ENCODE results near the gene LCN10.

Gene LCN10

DNA sequence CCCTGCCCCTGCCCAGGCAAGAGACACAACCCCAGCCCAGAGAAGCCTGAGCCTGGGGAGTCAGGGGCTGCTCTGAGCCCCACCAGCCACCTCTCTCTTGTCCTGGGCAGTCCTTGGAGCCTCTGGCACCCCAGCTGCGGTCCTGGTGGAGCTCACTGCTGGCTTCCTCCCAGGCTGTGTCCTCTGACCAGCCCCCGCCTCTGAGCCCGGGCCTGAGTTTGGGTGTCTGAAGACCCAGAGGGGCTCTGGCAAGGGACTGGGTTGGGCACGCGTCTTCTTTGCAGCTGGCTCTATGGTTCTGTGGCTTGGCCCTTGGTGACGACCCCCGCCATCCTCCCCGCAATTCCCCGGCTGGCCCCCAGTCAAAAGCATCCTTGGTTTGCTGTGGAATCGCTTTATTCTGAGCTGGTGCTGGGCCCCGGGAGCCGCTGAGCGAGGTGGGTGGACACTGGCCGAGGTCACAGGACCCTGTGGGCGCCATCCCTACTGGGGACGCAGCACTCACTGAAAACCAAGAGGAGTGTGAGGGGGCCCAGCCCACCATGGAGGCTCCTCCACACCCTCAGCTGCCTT is 985 bp upstream of the LCN10 start:
- no peak overlapping the region for H2AFZ ChIP-seq (ENCODE audit: low read depth, low read length)
- DNase-seq: no peak
- H2BK12ac ChIP-seq (ENCODE audit: low read length in 2 of 2): no peak overlapping the region
- H2BK5ac ChIP-seq (ENCODE audit: low read depth, low read length, poor library complexity, severe bottlenecking): no peak overlapping the region
- no peak overlapping the region for H3K9ac ChIP-seq (ENCODE audit: low read length)
- no peaks in the 10 kb centered on the region for H3K9me3 ChIP-seq (ENCODE audit: control insufficient read depth, low read length)
- H2AK5ac ChIP-seq (ENCODE audit: low read length, severe bottlenecking): no peak overlapping the region
- no peak overlapping the region for H3K4me3 ChIP-seq (ENCODE audit: insufficient read depth in 1 of 2, low read depth in 1 of 2, low read length in 2 of 2)
- no peaks in the 10 kb centered on the region for H3K79me1 ChIP-seq (replicated peaks; ENCODE audit: low read length, poor library complexity, severe bottlenecking)
- peaks cover 61 to 72% of the 10 kb centered on the region in 2 experiments for H3K27me3 ChIP-seq (ENCODE audit: control insufficient read depth in 1 of 2, insufficient read depth in 1 of 2, low read length in 2 of 2)
- 88% methylated on average over 16 of the region's 16 CpGs for WGBS
- no peak overlapping the region for H4K8ac ChIP-seq (ENCODE audit: low read length)
- H2BK15ac ChIP-seq (ENCODE audit: low read depth, poor library complexity, severe bottlenecking): no peak overlapping the region
- no peak overlapping the region for H4K91ac ChIP-seq (ENCODE audit: low read length)
- no peak overlapping the region for H3K14ac ChIP-seq (ENCODE audit: low read length in 2 of 2)
- no peak overlapping the region for H3K18ac ChIP-seq (ENCODE audit: low read depth in 1 of 2, low read length in 2 of 2)
- H3K36me3 ChIP-seq (ENCODE audit: control insufficient read depth in 1 of 2, insufficient read depth in 2 of 2, low read depth in 1 of 2, low read length in 2 of 2): no peaks in the 10 kb centered on the region
- no peak overlapping the region for H3K4ac ChIP-seq (ENCODE audit: low read depth in 1 of 2, low read length in 2 of 2)
- H3K27ac ChIP-seq (ENCODE audit: low read length, poor library complexity, severe bottlenecking): no peak overlapping the region
- no peak overlapping the region for H3K23ac ChIP-seq (ENCODE audit: low read length in 2 of 2)
- no peak overlapping the region for H3K4me2 ChIP-seq (ENCODE audit: low read length, poor library complexity, severe bottlenecking)
- no peak overlapping the region for H2BK120ac ChIP-seq (ENCODE audit: low read depth, low read length)
- H3K4me1 ChIP-seq (ENCODE audit: control insufficient read depth, insufficient read depth, low read depth, low read length): peaks cover 7% of the 10 kb centered on the region

GRCh38 chr9:136741883-136742571 is 713 bp downstream of the LCN10 start:
- Histone ChIP-seq H3K4ac (ENCODE audit: low read depth in 1 of 2, low read length in 2 of 2) (no peak overlapping the region), H2BK12ac (ENCODE audit: low read length in 2 of 2) (no peak overlapping the region), H3K79me1 (replicated peaks; ENCODE audit: low read length, poor library complexity, severe bottlenecking) (no peaks in the 10 kb centered on the region), H2AFZ (ENCODE audit: low read depth, low read length) (no peak overlapping the region), H2AK5ac (ENCODE audit: low read length, severe bottlenecking) (no peak overlapping the region), H2BK15ac (ENCODE audit: low read depth, poor library complexity, severe bottlenecking) (no peak overlapping the region), H2BK120ac (ENCODE audit: low read depth, low read length) (no peak overlapping the region), H3K4me1 (ENCODE audit: control insufficient read depth, insufficient read depth, low read depth, low read length) (peaks cover 2% of the 10 kb centered on the region), H3K18ac (ENCODE audit: low read depth in 1 of 2, low read length in 2 of 2) (no peak overlapping the region), H3K23ac (ENCODE audit: low read length in 2 of 2) (no peak overlapping the region), H3K14ac (ENCODE audit: low read length in 2 of 2) (peak overlapping the region in 1 of 2 experiments; percentile 46), H3K36me3 (ENCODE audit: control insufficient read depth in 1 of 2, insufficient read depth in 2 of 2, low read depth in 1 of 2, low read length in 2 of 2) (no peaks in the 10 kb centered on the region), H3K27ac (ENCODE audit: low read length, poor library complexity, severe bottlenecking) (no peak overlapping the region), H3K27me3 (ENCODE audit: control insufficient read depth in 1 of 2, insufficient read depth in 1 of 2, low read length in 2 of 2) (peaks cover 58 to 73% of the 10 kb centered on the region in 2 experiments), H4K8ac (ENCODE audit: low read length) (no peak overlapping the region), H3K9me3 (ENCODE audit: control insufficient read depth, low read length) (no peaks in the 10 kb centered on the region), H4K91ac (ENCODE audit: low read length) (peak overlapping the region; percentile 52), H3K9ac (ENCODE audit: low read length) (no peak overlapping the region), H2BK5ac (ENCODE audit: low read depth, low read length, poor library complexity, severe bottlenecking) (no peak overlapping the region), H3K4me3 (ENCODE audit: insufficient read depth in 1 of 2, low read depth in 1 of 2, low read length in 2 of 2) (no peak overlapping the region), H3K4me2 (ENCODE audit: low read length, poor library complexity, severe bottlenecking) (no peak overlapping the region)
- DNase-seq: no peak
- 74% methylated on average over 32 of the region's 32 CpGs for WGBS

- WGBS: 80% methylated on average over 35 of the region's 37 CpGs
- DNase-seq: no peak
- Histone ChIP-seq H3K4me1 (ENCODE audit: control insufficient read depth, insufficient read depth, low read depth, low read length) (peaks cover 2% of the 10 kb centered on the region), H3K18ac (ENCODE audit: low read depth in 1 of 2, low read length in 2 of 2) (no peak overlapping the region), H3K4me3 (ENCODE audit: insufficient read depth in 1 of 2, low read depth in 1 of 2, low read length in 2 of 2) (no peak overlapping the region), H2BK5ac (ENCODE audit: low read depth, low read length, poor library complexity, severe bottlenecking) (no peak overlapping the region), H3K4me2 (ENCODE audit: low read length, poor library complexity, severe bottlenecking) (no peak overlapping the region), H3K9ac (ENCODE audit: low read length) (no peak overlapping the region), H3K23ac (ENCODE audit: low read length in 2 of 2) (no peak overlapping the region), H2BK12ac (ENCODE audit: low read length in 2 of 2) (no peak overlapping the region), H3K27ac (ENCODE audit: low read length, poor library complexity, severe bottlenecking) (no peak overlapping the region), H2BK120ac (ENCODE audit: low read depth, low read length) (no peak overlapping the region), H3K9me3 (ENCODE audit: control insufficient read depth, low read length) (no peaks in the 10 kb centered on the region), H4K91ac (ENCODE audit: low read length) (peak overlapping the region; percentile 52), H2AFZ (ENCODE audit: low read depth, low read length) (no peak overlapping the region), H3K79me1 (replicated peaks; ENCODE audit: low read length, poor library complexity, severe bottlenecking) (no peaks in the 10 kb centered on the region), H3K14ac (ENCODE audit: low read length in 2 of 2) (no peak overlapping the region), H4K8ac (ENCODE audit: low read length) (no peak overlapping the region), H3K27me3 (ENCODE audit: control insufficient read depth in 1 of 2, insufficient read depth in 1 of 2, low read length in 2 of 2) (peaks cover 58 to 75% of the 10 kb centered on the region in 2 experiments), H3K36me3 (ENCODE audit: control insufficient read depth in 1 of 2, insufficient read depth in 2 of 2, low read depth in 1 of 2, low read length in 2 of 2) (no peaks in the 10 kb centered on the region), H2BK15ac (ENCODE audit: low read depth, poor library complexity, severe bottlenecking) (no peak overlapping the region), H3K4ac (ENCODE audit: low read depth in 1 of 2, low read length in 2 of 2) (no peak overlapping the region), H2AK5ac (ENCODE audit: low read length, severe bottlenecking) (no peak overlapping the region)
Measured at GRCh38 chr9:136740971-136741882, 1.5 kb downstream of the LCN10 start.

GRCh38 chr9:136740491-136740890 is 2.2 kb downstream of the LCN10 start:
- H3K4me2 ChIP-seq (ENCODE audit: low read length, poor library complexity, severe bottlenecking): no peak overlapping the region

More at GRCh38 chr9:136740491-136740890, 2.2 kb downstream of the LCN10 start:
- no peak overlapping the region for H4K91ac ChIP-seq (ENCODE audit: low read length)
- H2BK5ac ChIP-seq (ENCODE audit: low read depth, low read length, poor library complexity, severe bottlenecking): no peak overlapping the region
- no peak overlapping the region for H3K4ac ChIP-seq (ENCODE audit: low read depth in 1 of 2, low read length in 2 of 2)
- H2BK15ac ChIP-seq (ENCODE audit: low read depth, poor library complexity, severe bottlenecking): no peak overlapping the region
- 84% methylated on average over 16 of the region's 16 CpGs for WGBS
- no peak overlapping the region for H3K18ac ChIP-seq (ENCODE audit: low read depth in 1 of 2, low read length in 2 of 2)
- no peaks in the 10 kb centered on the region for H3K36me3 ChIP-seq (ENCODE audit: control insufficient read depth in 1 of 2, insufficient read depth in 2 of 2, low read depth in 1 of 2, low read length in 2 of 2)
- no peaks in the 10 kb centered on the region for H3K9me3 ChIP-seq (ENCODE audit: control insufficient read depth, low read length)
- H3K79me1 ChIP-seq (replicated peaks; ENCODE audit: low read length, poor library complexity, severe bottlenecking): no peaks in the 10 kb centered on the region
- no peak overlapping the region for H3K23ac ChIP-seq (ENCODE audit: low read length in 2 of 2)
- no peak overlapping the region for H3K4me3 ChIP-seq (ENCODE audit: insufficient read depth in 1 of 2, low read depth in 1 of 2, low read length in 2 of 2)
- no peak overlapping the region for H2BK120ac ChIP-seq (ENCODE audit: low read depth, low read length)
- H3K27ac ChIP-seq (ENCODE audit: low read length, poor library complexity, severe bottlenecking): no peak overlapping the region
- no peak overlapping the region for H2BK12ac ChIP-seq (ENCODE audit: low read length in 2 of 2)
- no peak overlapping the region for H2AK5ac ChIP-seq (ENCODE audit: low read length, severe bottlenecking)
- H3K14ac ChIP-seq (ENCODE audit: low read length in 2 of 2): no peak overlapping the region
- H3K27me3 ChIP-seq (ENCODE audit: control insufficient read depth in 1 of 2, insufficient read depth in 1 of 2, low read length in 2 of 2): peaks cover 62 to 75% of the 10 kb centered on the region in 2 experiments
- H3K4me1 ChIP-seq (ENCODE audit: control insufficient read depth, insufficient read depth, low read depth, low read length): peaks cover 2% of the 10 kb centered on the region
- DNase-seq: no peak
- H4K8ac ChIP-seq (ENCODE audit: low read length): no peak overlapping the region
- no peak overlapping the region for H2AFZ ChIP-seq (ENCODE audit: low read depth, low read length)
- no peak overlapping the region for H3K9ac ChIP-seq (ENCODE audit: low read length)
